ENCODE data around the gene RPL7L1. TPM values are rescaled to one million over a fixed set of nuclear protein-coding genes. Genes with fewer than 3 reads are reported as not detected.

Gene RPL7L1
- total and polyA plus RNA-seq, 2 of the 13 experiments (the other 11 are each of a cell fraction or from before 2014, with no cell fraction given), result 51.6 to 179 TPM

- no peak for TF ChIP-seq ZNF770 (CRISPR knock-in tag; IDR thresholded peaks at IDR 0.05)
- peak; percentile 38 for TF ChIP-seq PHF5A (CRISPR knock-in tag; IDR thresholded peaks at IDR 0.05; ENCODE audit: low read depth, unreplicated experiment)
- 0 out of 2 replicates have a peak, but pooled peaks have one; percentile 60 for TF ChIP-seq CC2D1A (CRISPR knock-in tag; IDR thresholded peaks at IDR 0.05)
- TF ChIP-seq ETV6 (CRISPR knock-in tag; conservative IDR thresholded peaks at IDR 0.05), result no peak
- no peak for TF ChIP-seq BRD4 (CRISPR knock-in tag; IDR thresholded peaks at IDR 0.05)
- no peak for TF ChIP-seq FOSL2 (CRISPR knock-in tag; IDR thresholded peaks at IDR 0.05)
- TF ChIP-seq SKIL (CRISPR knock-in tag; IDR thresholded peaks at IDR 0.05; ENCODE audit: borderline replicate concordance), result no peak
- TF ChIP-seq ZNF652 (CRISPR knock-in tag; IDR thresholded peaks at IDR 0.05; ENCODE audit: borderline replicate concordance, low read depth), result 0 out of 2 replicates have a peak, but pooled peaks have one; percentile 3
- 0 out of 2 replicates have a peak, but pooled peaks have one; percentile 9 for TF ChIP-seq ZBTB21 (CRISPR knock-in tag; IDR thresholded peaks at IDR 0.05)
- no peak for TF ChIP-seq NR2C2 (CRISPR knock-in tag; IDR thresholded peaks at IDR 0.05; ENCODE audit: borderline replicate concordance)
- TF ChIP-seq KAT2B (IDR thresholded peaks at IDR 0.05; ENCODE audit: borderline replicate concordance, low read depth, low read length), result 0 out of 2 replicates have a peak, but pooled peaks have one; percentile 2
- TF ChIP-seq ZKSCAN8 (CRISPR knock-in tag; IDR thresholded peaks at IDR 0.05; ENCODE audit: borderline replicate concordance), result no peak
- no peak for TF ChIP-seq SKI (IDR thresholded peaks at IDR 0.05; ENCODE audit: partially characterized antibody)
Measured at GRCh38 chr6:42889815-42890214, 10.4 kb downstream of the RPL7L1 start (continued).
